K562 (cell line): ENCODE measurements around the gene ITSN1. TPM values are rescaled to one million over a fixed set of nuclear protein-coding genes. Genes with fewer than 3 reads are reported as not detected.

Experiments
- ATAC-seq: fragments of 200-7000 bp; cut with Tn5 transposase; 3 replicates; pipeline ENCODE4 v1.9.1; 2020; ENCODE audit warnings: moderate library complexity
- BruUV-seq: library from RNA; stranded (reverse); fragments of 400-500 nt; replicated peaks from 2 replicates; lab custom pipeline; 2021; lab: Mats Ljungman, UMichigan
- CTCF ChIA-PET: fragments of 300-600 bp; formaldehyde crosslinking; extraction: SDS; loops from one replicate; lab custom pipeline; 2021; ENCODE audit warnings: low intra/inter-chr PET ratio; lab: Yijun Ruan, JAX
- POLR2A ChIA-PET: fragments of 300-600, 350-650 bp; sonication (Branson Sonifier 250); formaldehyde crosslinking; extraction: SDS; loops from one replicate; lab custom pipeline; 2021; ENCODE audit warnings: antibody characterized with exemption, inconsistent platforms; lab: Yijun Ruan, JAX
- DNase-seq, 4 experiments: peaks; one replicate each; pipeline versions ENCODE4 v3.0.0 to v3.0.0-alpha.2; 2011 to 2018; ENCODE audit warnings: low spot score in 3 of 4, mixed read lengths in 3 of 4; ENCODE audit errors: extremely low read depth in 1 of 4
- FAIRE-seq: peaks from 2 replicates; lab custom pipeline; 2011; peaks lifted over from hg19 to GRCh38; lab: Jason Lieb, UNC
- H2AFZ ChIP-seq: 2 replicates; pipeline ENCODE4 v1.6.0; 2011; ENCODE audit warnings: low read depth, low read length, control low read depth, inconsistent platforms
- H3K27ac ChIP-seq: fragments of 200-600 bp; 3 replicates; pipeline ENCODE4 v1.8.0; 2011; ENCODE audit warnings: low read depth, mild to moderate bottlenecking, control low read depth, inconsistent platforms, low read length, moderate library complexity, mixed read lengths; ENCODE audit errors: extremely low read depth
- H3K27me3 ChIP-seq, 2 experiments: fragments of 300-600 bp in 1 of 2; 2 replicates in 1 of 2; 3 replicates in 1 of 2; pipeline versions ENCODE4 v1.6.0 to v1.8.0; 2011; ENCODE audit warnings: inconsistent platforms in 2 of 2, low read length in 2 of 2, mild to moderate bottlenecking in 1 of 2, mixed read lengths in 1 of 2, moderate library complexity in 1 of 2; ENCODE audit not compliant: control insufficient read depth in 2 of 2, insufficient read depth in 2 of 2
- H3K36me3 ChIP-seq: fragments of 300-600 bp; 3 replicates; pipeline ENCODE4 v1.8.0; 2011; ENCODE audit warnings: mild to moderate bottlenecking, low read length, inconsistent platforms; ENCODE audit not compliant: control insufficient read depth, insufficient read depth
- H3K4me1 ChIP-seq, 2 experiments: fragments of 200-600 bp in 1 of 2; replicated peaks in 1 of 2; 2 replicates in 1 of 2; 3 replicates in 1 of 2; pipeline versions ENCODE4 v1.5.1 to v1.8.0; 2011; ENCODE audit warnings: inconsistent platforms in 2 of 2, low read length in 2 of 2, mild to moderate bottlenecking in 1 of 2, mixed read lengths in 1 of 2, moderate library complexity in 1 of 2; ENCODE audit not compliant: control insufficient read depth in 2 of 2, insufficient read depth in 2 of 2
- H3K4me2 ChIP-seq: 2 replicates; pipeline ENCODE4 v1.6.1; 2011; ENCODE audit warnings: low read length, control low read depth, inconsistent platforms, mixed read lengths; ENCODE audit not compliant: insufficient read depth
- H3K4me3 ChIP-seq: fragments of 200-600 bp; sonication (generic), shearing (Covaris generic); 2 replicates; pipeline ENCODE4 v1.5.1; 2016; ENCODE audit warnings: control low read depth, inconsistent platforms
- H3K79me2 ChIP-seq: fragments of 200-600 bp; 3 replicates; pipeline ENCODE4 v1.8.0; 2011; ENCODE audit warnings: low read length, inconsistent platforms; ENCODE audit not compliant: control insufficient read depth, insufficient read depth
- H3K9ac ChIP-seq, 2 experiments: 2 replicates each; pipeline versions ENCODE4 v1.6.0 to v1.6.1; 2011; ENCODE audit warnings: low read depth in 2 of 2, low read length in 2 of 2, control low read depth in 1 of 2, inconsistent platforms in 1 of 2, mild to moderate bottlenecking in 1 of 2, mixed read lengths in 1 of 2; ENCODE audit not compliant: insufficient read depth in 1 of 2
- H3K9me1 ChIP-seq: one replicate; pipeline ENCODE4 v1.6.0; 2011; ENCODE audit warnings: inconsistent platforms, mild to moderate bottlenecking, low read length, moderate library complexity; ENCODE audit not compliant: control insufficient read depth, insufficient read depth
- H3K9me3 ChIP-seq: replicated peaks from 2 replicates; pipeline ENCODE4 v1.5.1; 2011; ENCODE audit warnings: low read depth, low read length, inconsistent platforms; ENCODE audit not compliant: control insufficient read depth, insufficient read depth
- H4K20me1 ChIP-seq: replicated peaks from 2 replicates; pipeline ENCODE4 v1.6.1; 2011; ENCODE audit warnings: low read length, inconsistent platforms, mixed read lengths; ENCODE audit not compliant: control insufficient read depth, insufficient read depth
- ARID3B ChIP-seq: fragments of 250-450 bp; sonication (Bioruptor Pico); IDR thresholded peaks from 2 replicates; pipeline ENCODE4 v1.4.0; 2020; ENCODE audit warnings: borderline replicate concordance
- ESRRA ChIP-seq: fragments of 450-650 bp; IDR thresholded peaks from 2 replicates; pipeline ENCODE4 v1.6.1; 2014; ENCODE audit warnings: low read depth, mild to moderate bottlenecking, moderate library complexity, borderline replicate concordance
- PRDM10 ChIP-seq: fragments of 450-650 bp; IDR thresholded peaks from 2 replicates; pipeline ENCODE4 v1.6.1; 2018; ENCODE audit not compliant: partially characterized antibody
- RNF2 ChIP-seq: sonication (generic); IDR thresholded peaks from 2 replicates; pipeline ENCODE4 v1.6.1; 2016
- SREBF2 ChIP-seq: sonication (generic); formaldehyde crosslinking; IDR thresholded peaks from 2 replicates; pipeline ENCODE4 v1.4.0; 2020; ENCODE audit warnings: mild to moderate bottlenecking, missing genetic modification reagents
- STAT5B ChIP-seq: fragments of 250-450 bp; sonication (Bioruptor Pico); IDR thresholded peaks from 2 replicates; pipeline ENCODE4 v1.8.0; 2021; ENCODE audit warnings: mild to moderate bottlenecking, inconsistent platforms
- TAL1 ChIP-seq: fragments of 450-650 bp; IDR thresholded peaks from 2 replicates; pipeline ENCODE4 v1.6.1; 2016; ENCODE audit warnings: mild to moderate bottlenecking
- THAP7 ChIP-seq: fragments of 250-450 bp; sonication (Bioruptor Pico); IDR thresholded peaks from 2 replicates; pipeline ENCODE4 v1.5.0; 2021
- XRCC5 ChIP-seq: fragments of 200-400 bp; formaldehyde crosslinking; IDR thresholded peaks from 2 replicates; pipeline ENCODE4 v1.6.1; 2017; ENCODE audit warnings: low read depth, mild to moderate bottlenecking, low read length
- ZBTB11 ChIP-seq, 3 experiments: fragments of 200-800 bp in 1 of 3; fragments of 250-450 bp in 1 of 3; fragments of 450-650 bp in 1 of 3; sonication (Bioruptor Pico) in 1 of 3; sonication (Bioruptor generic) in 1 of 3; formaldehyde crosslinking in 1 of 3; IDR thresholded peaks; 2 replicates each; pipeline versions ENCODE4 v1.6.1 to v1.8.0; 2016 to 2022; ENCODE audit warnings: mild to moderate bottlenecking in 2 of 3, missing genetic modification characterization in 2 of 3, missing compliant biosample characterization in 1 of 3, moderate library complexity in 1 of 3
- ZC3H11A ChIP-seq: IDR thresholded peaks from 2 replicates; pipeline ENCODE4 v1.6.1; 2012; ENCODE audit warnings: low read depth, low read length, improper control_type of control experiment
- ZNF239 ChIP-seq: fragments of 250-450 bp; sonication (Bioruptor Pico); IDR thresholded peaks from 2 replicates; pipeline ENCODE4 v1.4.0; 2020; ENCODE audit warnings: mild to moderate bottlenecking
- WGBS: fragments of 100-300 bp; shearing (Covaris generic); methylation state at CpG from one replicate; pipeline ENCODE4 v1.1.6; 2016; ENCODE audit warnings: low coverage, mixed read lengths; ENCODE audit not compliant: insufficient coverage; ENCODE audit errors: missing lambda C conversion rate; 5-methylcytosine and 5-hydroxymethylcytosine counted together
- in situ Hi-C: fragments of 300-500 bp; cut with MboI; formaldehyde crosslinking; loops from 4 replicates; pipeline ENCODE4 v1.15.0; 2018; ENCODE audit warnings: inconsistent platforms, mixed read lengths
- intact Hi-C: fragments of 100-400 bp; cut with micrococcal nuclease; formaldehyde crosslinking; loops from 2 replicates; pipeline ENCODE4 v1.14.2; 2022
- polyA plus RNA-seq, 8 experiments: library from polyadenylated mRNA; depleted of rRNA in 4 of 8; stranded (reverse) in 5 of 8; unstranded in 3 of 8; fragments of >200 nt; fragmentation: Nextera tagmentation in 2 of 8; fragmentation: Illumina TruSeq in 1 of 8; extraction: Ambion mirVana in 2 of 8; extraction: Trizol in 1 of 8; gene quantifications; 2 replicates each; pipeline versions ENCODE4 v1.2.1 to v1.2.3, GENCODE V29; 2011 to 2014; ENCODE audit warnings: inconsistent platforms in 1 of 8, missing spikeins in 1 of 8
- total RNA-seq, 7 experiments: library from RNA; depleted of rRNA in 6 of 7; stranded (reverse); fragments of >200 nt in 6 of 7; fragmentation: Illumina TruSeq in 2 of 7; extraction: Trizol in 2 of 7; gene quantifications; 2 replicates each; pipeline versions ENCODE4 v1.2.1 to v1.2.3, GENCODE V29; 2011 to 2021; ENCODE audit warnings: low replicate concordance in 1 of 7

ITSN1 gene
- total and polyA plus RNA-seq, 9 of the 15 experiments (the other 6 are each of a cell fraction or from before 2014, with no cell fraction given): 1.1 to 12.6 (median 4.8) TPM

GRCh38 chr21:33897739-33898138 is 255.4 kb downstream of the ITSN1 start (continued):
- no peak for TF ChIP-seq ZNF239 (CRISPR knock-in tag)
- TF ChIP-seq STAT5B (CRISPR knock-in tag): no peak

- BruUV-seq: no TSS peak
- H3K4me3 ChIP-seq: no peak overlapping the region
- no peaks in the 10 kb centered on the region for H3K9me1 ChIP-seq
- no peak overlapping the region for H2AFZ ChIP-seq
- 0 out of 2 replicates have a peak, but pooled peaks cover 4% of the 10 kb centered on the region for H4K20me1 ChIP-seq
- peaks cover 21% of the 10 kb centered on the region for H3K36me3 ChIP-seq
- H3K79me2 ChIP-seq: no peaks in the 10 kb centered on the region
- intact Hi-C loops: no loop called here
- FAIRE-seq: no peak
- POLR2A ChIA-PET: interaction anchor here (0.6 to 2.1 kb wide), 5 partner anchors 16 to 421 kb away, joined by 3 to 7 read pairs (median 3); partner anchors contain the start of gene ATP5PO
- CTCF ChIA-PET: no interaction called here
- DNase-seq: no peak
- no peak overlapping the region for H3K27ac ChIP-seq
- no peaks in the 10 kb centered on the region; a peak in 1 of 5 replicates for H3K27me3 ChIP-seq
- H3K4me2 ChIP-seq: no peak overlapping the region
- no peaks in the 10 kb centered on the region for H3K9me3 ChIP-seq
- WGBS: 55% methylated on average over 3 of the region's 3 CpGs
- no peak for ATAC-seq
- H3K4me1 ChIP-seq: peaks cover 8 to 18% of the 10 kb centered on the region in 2 experiments; a peak in 4 of 5 replicates
- in situ Hi-C loops: no loop called here
- no peak overlapping the region for H3K9ac ChIP-seq
- TF ChIP-seq ZC3H11A (no peak), PRDM10 (no peak), TAL1 (no peak), ESRRA (no peak), THAP7 (CRISPR knock-in tag) (no peak), SREBF2 (CRISPR knock-in tag) (no peak), ZBTB11 (CRISPR knock-in tag; IDR thresholded peaks at IDR 0.05) (no peak), RNF2 (no peak), ARID3B (CRISPR knock-in tag) (no peak), XRCC5 (no peak)
These were observed 256.3 kb downstream of the ITSN1 start for GRCh38 chr21:33898586-33898985.
